Measurements from ENCODE around the gene SVBP.

SVBP gene

GRCh38 chr1:42797979-42798378 lies 19.2 kb downstream of the SVBP start:
- DNase-seq = no peak

- DNase-seq = no peak
These were observed 19.8 kb downstream of the SVBP start for GRCh38 chr1:42797414-42797813.

GRCh38 chr1:42793824-42794223 lies 23.4 kb downstream of the SVBP start:
- DNase-seq = no peak

GRCh38 chr1:42788021-42788420 lies 29.2 kb downstream of the SVBP start:
- no peak for DNase-seq

- DNase-seq = no peak
These were observed 31.1 kb downstream of the SVBP start for GRCh38 chr1:42786097-42786496.

- DNase-seq = no peak
These were observed 32.1 kb downstream of the SVBP start, which contains the start of gene TMEM269 for GRCh38 chr1:42784946-42785693. Gene TMEM269 (plus strand): TSS chr1:42784991. CDS start chr1:42789894, 4,903 bp downstream.

GRCh38 chr1:42784547-42784945 lies 32.7 kb downstream of the SVBP start:
- DNase-seq = no peak

- DNase-seq = no peak
These were observed 34.1 kb downstream of the SVBP start for GRCh38 chr1:42783092-42783491.

GRCh38 chr1:42780176-42780575 lies 37.0 kb downstream of the SVBP start:
- no peak for DNase-seq

- no peak for DNase-seq
These were observed 37.5 kb downstream of the SVBP start for GRCh38 chr1:42779725-42780124.

- peak; percentile 19 for DNase-seq
These were observed 39.3 kb downstream of the SVBP start for GRCh38 chr1:42777852-42778251.

- no peak for DNase-seq
These were observed 40.7 kb downstream of the SVBP start for GRCh38 chr1:42776502-42776901.

- DNase-seq = no peak
These were observed 42.2 kb downstream of the SVBP start for GRCh38 chr1:42774928-42775526.

GRCh38 chr1:42773420-42773819 lies 43.8 kb downstream of the SVBP start:
- DNase-seq = no peak

GRCh38 chr1:42769811-42770210 lies 47.4 kb downstream of the SVBP start:
- DNase-seq = no peak

GRCh38 chr1:42768172-42768571 lies 49.0 kb downstream of the SVBP start:
- DNase-seq = no peak

- DNase-seq = no peak
These were observed 49.6 kb downstream of the SVBP start for GRCh38 chr1:42767510-42768000.

- DNase-seq = peak; percentile 100
These were observed 50.3 kb downstream of the SVBP start, which contains the start of the genes C1orf50 and P3H1 for GRCh38 chr1:42766741-42767509. Gene C1orf50 (plus strand): TSS chr1:42767249. CDS start chr1:42767312, 63 bp downstream. Gene P3H1 (minus strand): TSS chr1:42767028. CDS start chr1:42766971, 57 bp downstream.

- peak; percentile 57 for DNase-seq
These were observed 51.1 kb downstream of the SVBP start for GRCh38 chr1:42765832-42766740.

- DNase-seq = no peak
These were observed 51.9 kb downstream of the SVBP start for GRCh38 chr1:42765269-42765668.

- DNase-seq = no peak
These were observed 54.9 kb downstream of the SVBP start for GRCh38 chr1:42762269-42762668.

- DNase-seq = no peak
These were observed 55.6 kb downstream of the SVBP start for GRCh38 chr1:42761567-42761966.
